Measurements from ENCODE around the gene STOML1. TPM values are rescaled to one million over a fixed set of nuclear protein-coding genes. Genes with fewer than 3 reads are reported as not detected.

Gene STOML1
- total and polyA plus RNA-seq, 2 experiments from 2014 or later = 2.3 to 2.4 TPM

DNA sequence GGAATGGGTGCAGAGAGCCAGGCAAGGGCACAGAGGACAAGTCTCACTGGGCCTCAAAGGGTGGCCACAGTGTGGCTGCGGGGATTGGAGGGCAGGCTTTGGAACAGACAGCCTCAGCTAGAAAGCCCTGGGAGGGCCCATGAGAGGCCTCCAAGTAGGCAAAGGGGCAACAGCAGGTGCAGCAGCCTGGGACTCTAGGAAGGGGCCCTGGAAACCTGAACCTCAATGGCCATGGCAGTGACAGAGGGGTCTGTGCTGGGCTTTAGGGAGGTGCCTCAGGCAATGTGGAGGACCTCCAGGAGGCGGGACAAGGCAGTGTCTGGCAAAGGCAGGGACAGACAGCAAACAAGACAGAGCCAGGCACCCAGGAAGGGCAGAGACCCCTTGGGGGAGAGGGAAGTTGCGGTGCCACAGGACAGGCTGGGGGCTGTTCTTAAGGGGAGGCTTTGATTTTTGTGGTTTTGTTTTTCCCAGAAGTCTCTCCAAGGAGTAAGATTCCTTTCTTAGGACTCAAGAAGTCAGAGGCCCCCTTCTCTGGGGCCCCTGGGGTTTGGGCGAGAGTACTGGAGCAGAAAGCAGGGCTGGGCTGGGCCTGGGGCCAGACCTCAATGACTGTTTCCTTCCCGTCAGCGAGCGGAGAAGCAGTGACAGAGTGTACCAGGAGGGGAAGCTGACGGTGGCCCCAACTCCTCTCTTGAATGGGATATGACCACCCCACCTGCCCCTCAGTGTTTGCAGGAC is 9.7 kb downstream of the STOML1 start:
- Histone ChIP-seq H3K4me2 (no peak overlapping the region), H3K4me1 (ENCODE audit: insufficient read depth) (no peaks in the 10 kb centered on the region), H2AFZ (no peak overlapping the region), H3K27ac (ENCODE audit: low read depth) (no peak overlapping the region), H3F3A (replicated peaks; ENCODE audit: low read depth) (no peaks in the 10 kb centered on the region), H3K4me3 (no peak overlapping the region), H4K20me1 (replicated peaks; ENCODE audit: insufficient read depth) (no peaks in the 10 kb centered on the region), H3K79me2 (replicated peaks; ENCODE audit: insufficient read depth) (no peaks in the 10 kb centered on the region), H3K36me3 (ENCODE audit: insufficient read depth) (no peaks in the 10 kb centered on the region), H3K27me3 (ENCODE audit: insufficient read depth) (no peaks in the 10 kb centered on the region), H3K9me2 (ENCODE audit: insufficient read depth) (no peaks in the 10 kb centered on the region)
- no peaks in the 10 kb centered on the region; the same call in 2 of the 3 replicates for H3K4me1 Mint-ChIP-seq
- H3K4me3 Mint-ChIP-seq = no peak overlapping the region
- TF ChIP-seq, protein P1, sequence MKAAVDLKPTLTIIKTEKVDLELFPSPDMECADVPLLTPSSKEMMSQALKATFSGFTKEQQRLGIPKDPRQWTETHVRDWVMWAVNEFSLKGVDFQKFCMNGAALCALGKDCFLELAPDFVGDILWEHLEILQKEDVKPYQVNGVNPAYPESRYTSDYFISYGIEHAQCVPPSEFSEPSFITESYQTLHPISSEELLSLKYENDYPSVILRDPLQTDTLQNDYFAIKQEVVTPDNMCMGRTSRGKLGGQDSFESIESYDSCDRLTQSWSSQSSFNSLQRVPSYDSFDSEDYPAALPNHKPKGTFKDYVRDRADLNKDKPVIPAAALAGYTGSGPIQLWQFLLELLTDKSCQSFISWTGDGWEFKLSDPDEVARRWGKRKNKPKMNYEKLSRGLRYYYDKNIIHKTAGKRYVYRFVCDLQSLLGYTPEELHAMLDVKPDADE (IDR thresholded peaks at IDR 0.05) = no peak
- TF ChIP-seq ZNF114 (CRISPR knock-in tag; IDR thresholded peaks at IDR 0.05) = no peak
- TF ChIP-seq ZNF331 (CRISPR knock-in tag; IDR thresholded peaks at IDR 0.05; ENCODE audit: low read depth) = no peak
- TF ChIP-seq, protein P2, sequence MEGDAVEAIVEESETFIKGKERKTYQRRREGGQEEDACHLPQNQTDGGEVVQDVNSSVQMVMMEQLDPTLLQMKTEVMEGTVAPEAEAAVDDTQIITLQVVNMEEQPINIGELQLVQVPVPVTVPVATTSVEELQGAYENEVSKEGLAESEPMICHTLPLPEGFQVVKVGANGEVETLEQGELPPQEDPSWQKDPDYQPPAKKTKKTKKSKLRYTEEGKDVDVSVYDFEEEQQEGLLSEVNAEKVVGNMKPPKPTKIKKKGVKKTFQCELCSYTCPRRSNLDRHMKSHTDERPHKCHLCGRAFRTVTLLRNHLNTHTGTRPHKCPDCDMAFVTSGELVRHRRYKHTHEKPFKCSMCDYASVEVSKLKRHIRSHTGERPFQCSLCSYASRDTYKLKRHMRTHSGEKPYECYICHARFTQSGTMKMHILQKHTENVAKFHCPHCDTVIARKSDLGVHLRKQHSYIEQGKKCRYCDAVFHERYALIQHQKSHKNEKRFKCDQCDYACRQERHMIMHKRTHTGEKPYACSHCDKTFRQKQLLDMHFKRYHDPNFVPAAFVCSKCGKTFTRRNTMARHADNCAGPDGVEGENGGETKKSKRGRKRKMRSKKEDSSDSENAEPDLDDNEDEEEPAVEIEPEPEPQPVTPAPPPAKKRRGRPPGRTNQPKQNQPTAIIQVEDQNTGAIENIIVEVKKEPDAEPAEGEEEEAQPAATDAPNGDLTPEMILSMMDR (conservative IDR thresholded peaks at IDR 0.05; ENCODE audit: low read depth in 2 of 2) = no peak
- TF ChIP-seq, protein P3, sequence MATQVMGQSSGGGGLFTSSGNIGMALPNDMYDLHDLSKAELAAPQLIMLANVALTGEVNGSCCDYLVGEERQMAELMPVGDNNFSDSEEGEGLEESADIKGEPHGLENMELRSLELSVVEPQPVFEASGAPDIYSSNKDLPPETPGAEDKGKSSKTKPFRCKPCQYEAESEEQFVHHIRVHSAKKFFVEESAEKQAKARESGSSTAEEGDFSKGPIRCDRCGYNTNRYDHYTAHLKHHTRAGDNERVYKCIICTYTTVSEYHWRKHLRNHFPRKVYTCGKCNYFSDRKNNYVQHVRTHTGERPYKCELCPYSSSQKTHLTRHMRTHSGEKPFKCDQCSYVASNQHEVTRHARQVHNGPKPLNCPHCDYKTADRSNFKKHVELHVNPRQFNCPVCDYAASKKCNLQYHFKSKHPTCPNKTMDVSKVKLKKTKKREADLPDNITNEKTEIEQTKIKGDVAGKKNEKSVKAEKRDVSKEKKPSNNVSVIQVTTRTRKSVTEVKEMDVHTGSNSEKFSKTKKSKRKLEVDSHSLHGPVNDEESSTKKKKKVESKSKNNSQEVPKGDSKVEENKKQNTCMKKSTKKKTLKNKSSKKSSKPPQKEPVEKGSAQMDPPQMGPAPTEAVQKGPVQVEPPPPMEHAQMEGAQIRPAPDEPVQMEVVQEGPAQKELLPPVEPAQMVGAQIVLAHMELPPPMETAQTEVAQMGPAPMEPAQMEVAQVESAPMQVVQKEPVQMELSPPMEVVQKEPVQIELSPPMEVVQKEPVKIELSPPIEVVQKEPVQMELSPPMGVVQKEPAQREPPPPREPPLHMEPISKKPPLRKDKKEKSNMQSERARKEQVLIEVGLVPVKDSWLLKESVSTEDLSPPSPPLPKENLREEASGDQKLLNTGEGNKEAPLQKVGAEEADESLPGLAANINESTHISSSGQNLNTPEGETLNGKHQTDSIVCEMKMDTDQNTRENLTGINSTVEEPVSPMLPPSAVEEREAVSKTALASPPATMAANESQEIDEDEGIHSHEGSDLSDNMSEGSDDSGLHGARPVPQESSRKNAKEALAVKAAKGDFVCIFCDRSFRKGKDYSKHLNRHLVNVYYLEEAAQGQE (IDR thresholded peaks at IDR 0.05; ENCODE audit: unreplicated experiment) = no peak
- TF ChIP-seq, protein P4, sequence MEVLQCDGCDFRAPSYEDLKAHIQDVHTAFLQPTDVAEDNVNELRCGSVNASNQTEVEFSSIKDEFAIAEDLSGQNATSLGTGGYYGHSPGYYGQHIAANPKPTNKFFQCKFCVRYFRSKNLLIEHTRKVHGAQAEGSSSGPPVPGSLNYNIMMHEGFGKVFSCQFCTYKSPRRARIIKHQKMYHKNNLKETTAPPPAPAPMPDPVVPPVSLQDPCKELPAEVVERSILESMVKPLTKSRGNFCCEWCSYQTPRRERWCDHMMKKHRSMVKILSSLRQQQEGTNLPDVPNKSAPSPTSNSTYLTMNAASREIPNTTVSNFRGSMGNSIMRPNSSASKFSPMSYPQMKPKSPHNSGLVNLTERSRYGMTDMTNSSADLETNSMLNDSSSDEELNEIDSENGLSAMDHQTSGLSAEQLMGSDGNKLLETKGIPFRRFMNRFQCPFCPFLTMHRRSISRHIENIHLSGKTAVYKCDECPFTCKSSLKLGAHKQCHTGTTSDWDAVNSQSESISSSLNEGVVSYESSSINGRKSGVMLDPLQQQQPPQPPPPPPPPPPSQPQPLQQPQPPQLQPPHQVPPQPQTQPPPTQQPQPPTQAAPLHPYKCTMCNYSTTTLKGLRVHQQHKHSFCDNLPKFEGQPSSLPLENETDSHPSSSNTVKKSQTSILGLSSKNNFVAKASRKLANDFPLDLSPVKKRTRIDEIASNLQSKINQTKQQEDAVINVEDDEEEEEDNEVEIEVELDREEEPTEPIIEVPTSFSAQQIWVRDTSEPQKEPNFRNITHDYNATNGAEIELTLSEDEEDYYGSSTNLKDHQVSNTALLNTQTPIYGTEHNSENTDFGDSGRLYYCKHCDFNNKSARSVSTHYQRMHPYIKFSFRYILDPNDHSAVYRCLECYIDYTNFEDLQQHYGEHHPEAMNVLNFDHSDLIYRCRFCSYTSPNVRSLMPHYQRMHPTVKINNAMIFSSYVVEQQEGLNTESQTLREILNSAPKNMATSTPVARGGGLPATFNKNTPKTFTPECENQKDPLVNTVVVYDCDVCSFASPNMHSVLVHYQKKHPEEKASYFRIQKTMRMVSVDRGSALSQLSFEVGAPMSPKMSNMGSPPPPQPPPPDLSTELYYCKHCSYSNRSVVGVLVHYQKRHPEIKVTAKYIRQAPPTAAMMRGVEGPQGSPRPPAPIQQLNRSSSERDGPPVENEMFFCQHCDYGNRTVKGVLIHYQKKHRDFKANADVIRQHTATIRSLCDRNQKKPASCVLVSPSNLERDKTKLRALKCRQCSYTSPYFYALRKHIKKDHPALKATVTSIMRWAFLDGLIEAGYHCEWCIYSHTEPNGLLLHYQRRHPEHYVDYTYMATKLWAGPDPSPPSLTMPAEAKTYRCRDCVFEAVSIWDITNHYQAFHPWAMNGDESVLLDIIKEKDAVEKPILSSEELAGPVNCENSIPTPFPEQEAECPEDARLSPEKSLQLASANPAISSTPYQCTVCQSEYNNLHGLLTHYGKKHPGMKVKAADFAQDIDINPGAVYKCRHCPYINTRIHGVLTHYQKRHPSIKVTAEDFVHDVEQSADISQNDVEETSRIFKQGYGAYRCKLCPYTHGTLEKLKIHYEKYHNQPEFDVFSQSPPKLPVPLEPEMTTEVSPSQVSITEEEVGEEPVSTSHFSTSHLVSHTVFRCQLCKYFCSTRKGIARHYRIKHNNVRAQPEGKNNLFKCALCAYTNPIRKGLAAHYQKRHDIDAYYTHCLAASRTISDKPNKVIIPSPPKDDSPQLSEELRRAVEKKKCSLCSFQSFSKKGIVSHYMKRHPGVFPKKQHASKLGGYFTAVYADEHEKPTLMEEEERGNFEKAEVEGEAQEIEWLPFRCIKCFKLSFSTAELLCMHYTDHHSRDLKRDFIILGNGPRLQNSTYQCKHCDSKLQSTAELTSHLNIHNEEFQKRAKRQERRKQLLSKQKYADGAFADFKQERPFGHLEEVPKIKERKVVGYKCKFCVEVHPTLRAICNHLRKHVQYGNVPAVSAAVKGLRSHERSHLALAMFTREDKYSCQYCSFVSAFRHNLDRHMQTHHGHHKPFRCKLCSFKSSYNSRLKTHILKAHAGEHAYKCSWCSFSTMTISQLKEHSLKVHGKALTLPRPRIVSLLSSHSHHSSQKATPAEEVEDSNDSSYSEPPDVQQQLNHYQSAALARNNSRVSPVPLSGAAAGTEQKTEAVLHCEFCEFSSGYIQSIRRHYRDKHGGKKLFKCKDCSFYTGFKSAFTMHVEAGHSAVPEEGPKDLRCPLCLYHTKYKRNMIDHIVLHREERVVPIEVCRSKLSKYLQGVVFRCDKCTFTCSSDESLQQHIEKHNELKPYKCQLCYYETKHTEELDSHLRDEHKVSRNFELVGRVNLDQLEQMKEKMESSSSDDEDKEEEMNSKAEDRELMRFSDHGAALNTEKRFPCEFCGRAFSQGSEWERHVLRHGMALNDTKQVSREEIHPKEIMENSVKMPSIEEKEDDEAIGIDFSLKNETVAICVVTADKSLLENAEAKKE (CRISPR knock-in tag; IDR thresholded peaks at IDR 0.05) = no peak
- TF ChIP-seq EZH2phosphoT487 (IDR thresholded peaks at IDR 0.05; ENCODE audit: unreplicated experiment) = no peak
- TF ChIP-seq NANOG (IDR thresholded peaks at IDR 0.05; ENCODE audit: borderline replicate concordance) = no peak
- TF ChIP-seq STAT1 (IDR thresholded peaks at IDR 0.05; ENCODE audit: unreplicated experiment) = no peak
- TF ChIP-seq JUNB (IDR thresholded peaks at IDR 0.05; ENCODE audit: unreplicated experiment) = no peak
- no peak for TF ChIP-seq POLR2AphosphoS5 (IDR thresholded peaks at IDR 0.05; ENCODE audit: low read depth)
- TF ChIP-seq EZH2 (IDR thresholded peaks at IDR 0.05; ENCODE audit: low read depth, unreplicated experiment) = no peak
- TF ChIP-seq CREB1 (CRISPR knock-in tag; IDR thresholded peaks at IDR 0.05; ENCODE audit: low read depth) = no peak
- no peaks in the 10 kb centered on the region for H3K9me3 Mint-ChIP-seq
- ATAC-seq = no peak
- peaks cover 9% of the 10 kb centered on the region for H3K27me3 Mint-ChIP-seq (ENCODE audit: insufficient read depth, low read depth, poor library complexity)
- H3K36me3 Mint-ChIP-seq (ENCODE audit: low read depth) = no peaks in the 10 kb centered on the region; the same call in 2 of the 3 replicates
- DNase-seq (ENCODE audit: low spot score) = no peak
- H3K27ac Mint-ChIP-seq = no peak overlapping the region
